NCI-H748 (cell line): ENCODE data around the gene SMIM30.
"Not testable (repeated sequence)": the region's sequence is repeated elsewhere in the genome, so short reads cannot be mapped to it uniquely, and the experiment has no call there.

Experiments
- DNase-seq: peaks from one replicate; lab custom pipeline; 2025; ENCODE audit not compliant: unreplicated experiment; lab: John Stamatoyannopoulos, UW

Gene SMIM30, protein sequence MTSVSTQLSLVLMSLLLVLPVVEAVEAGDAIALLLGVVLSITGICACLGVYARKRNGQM

DNA sequence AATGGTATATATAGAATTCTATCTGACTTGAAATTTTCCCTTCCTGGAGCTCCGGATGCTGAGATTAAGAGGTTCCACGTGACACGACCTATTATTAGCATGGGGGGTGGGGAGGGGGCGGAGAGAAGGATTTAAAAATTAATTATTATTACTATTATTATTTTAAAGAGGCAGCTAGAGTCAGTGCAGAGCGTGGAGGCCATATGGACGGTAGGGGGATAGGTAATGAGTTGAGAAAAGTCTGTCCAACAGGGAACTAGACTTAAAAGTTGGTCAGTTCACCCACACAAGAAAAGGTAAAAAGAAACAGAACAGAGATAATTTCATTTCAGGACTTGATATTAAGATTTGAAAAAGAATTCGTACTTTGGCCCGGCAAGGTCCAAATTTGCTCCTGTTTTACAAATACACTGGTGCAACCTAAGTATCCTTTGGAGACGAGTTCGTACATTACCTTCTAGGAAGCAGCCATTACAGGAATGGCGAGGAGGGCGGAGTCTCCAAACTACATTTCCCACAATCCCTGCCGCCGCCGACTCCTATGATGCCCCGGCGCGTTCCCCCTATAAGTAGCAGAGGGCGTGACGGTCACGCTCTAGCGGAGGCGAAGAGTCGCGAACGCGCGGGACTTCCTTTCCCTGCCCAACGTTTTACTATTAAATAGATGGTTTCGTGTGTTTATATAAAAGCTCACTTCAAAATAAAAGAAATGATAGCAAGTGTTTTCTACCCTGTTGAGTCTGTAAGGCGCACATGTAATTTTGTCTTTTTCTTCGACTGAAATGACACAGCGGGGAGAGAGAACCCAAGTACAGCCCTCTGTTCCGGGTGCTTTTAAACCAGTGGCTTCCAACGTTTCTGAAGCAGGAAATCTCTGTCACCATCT lies at the start of gene SMIM30:
TSS of gene SMIM30 (minus strand) at position 481 of the 886 bp plus-strand sequence. CDS start 976 bp downstream, outside the sequence.
- peak; percentile 95 for DNase-seq

DNA sequence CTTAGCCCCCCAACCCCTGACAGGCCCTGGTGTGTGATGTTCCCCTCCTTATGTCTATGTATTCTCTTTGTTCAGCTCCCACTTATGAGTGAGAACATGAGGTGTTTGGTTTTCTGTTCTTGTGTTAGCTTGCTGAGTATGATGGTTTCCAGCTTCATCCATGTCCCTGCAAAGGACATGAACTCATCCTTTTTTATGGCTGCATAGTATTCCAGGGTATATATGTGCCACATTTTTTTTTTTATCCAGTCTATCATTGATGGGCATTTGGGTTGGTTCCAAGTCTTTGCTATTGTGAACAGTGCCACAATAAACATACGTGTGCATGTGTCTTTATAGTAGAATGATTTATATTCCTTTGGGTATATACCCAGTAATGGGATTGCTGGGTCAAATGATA lies 47.8 kb upstream of the SMIM30 start:
- DNase-seq = not testable (repeated sequence)

DNA sequence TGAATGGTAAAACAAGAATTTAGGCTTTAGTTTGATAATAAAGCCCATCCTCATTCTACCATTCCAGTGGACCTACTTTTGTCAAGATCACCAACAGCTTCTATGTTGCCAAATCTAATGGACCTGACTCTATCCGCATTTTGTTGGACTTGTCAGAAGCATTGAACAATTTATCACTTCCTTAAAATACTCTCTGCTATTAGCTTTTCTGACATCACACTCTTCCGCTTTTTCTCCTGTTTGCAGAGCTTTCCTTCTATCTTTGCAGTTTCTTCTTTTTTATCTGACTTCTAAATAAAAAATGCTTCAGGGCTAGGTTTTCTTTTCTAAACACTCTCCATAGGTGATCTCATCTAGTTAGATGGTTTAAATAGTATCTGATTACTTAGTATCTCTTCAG lies 42.7 kb upstream of the SMIM30 start:
- no peak for DNase-seq

DNA sequence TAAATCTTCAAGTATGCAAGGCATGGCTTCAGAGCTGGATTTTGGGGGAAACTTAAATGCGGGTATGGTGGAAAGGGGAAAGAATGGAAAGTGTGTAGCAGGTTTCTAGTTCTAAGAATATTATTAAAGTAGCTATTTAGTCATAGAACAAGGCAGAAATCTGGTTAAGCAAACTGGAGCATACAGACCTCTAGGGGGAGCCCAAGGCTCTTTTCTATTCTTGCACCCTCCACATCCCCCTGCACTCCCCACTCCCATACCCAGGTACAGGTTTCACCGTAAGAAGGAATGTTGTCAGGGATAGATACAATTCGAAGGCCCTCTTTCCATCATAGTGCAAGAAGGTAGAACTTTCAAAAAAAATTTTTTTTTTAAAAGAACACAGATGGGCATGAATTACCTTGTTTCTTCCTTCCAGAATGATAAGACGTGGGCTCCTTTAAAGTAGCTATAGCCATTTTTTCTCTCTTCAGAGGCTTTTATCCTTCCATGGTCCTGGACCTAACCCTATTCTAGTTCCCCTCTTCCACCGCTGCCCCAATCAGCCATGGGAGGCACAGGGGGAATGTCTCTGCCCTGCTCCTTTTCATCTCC lies 41.5 kb upstream of the SMIM30 start:
- peak; percentile 88 for DNase-seq

DNA sequence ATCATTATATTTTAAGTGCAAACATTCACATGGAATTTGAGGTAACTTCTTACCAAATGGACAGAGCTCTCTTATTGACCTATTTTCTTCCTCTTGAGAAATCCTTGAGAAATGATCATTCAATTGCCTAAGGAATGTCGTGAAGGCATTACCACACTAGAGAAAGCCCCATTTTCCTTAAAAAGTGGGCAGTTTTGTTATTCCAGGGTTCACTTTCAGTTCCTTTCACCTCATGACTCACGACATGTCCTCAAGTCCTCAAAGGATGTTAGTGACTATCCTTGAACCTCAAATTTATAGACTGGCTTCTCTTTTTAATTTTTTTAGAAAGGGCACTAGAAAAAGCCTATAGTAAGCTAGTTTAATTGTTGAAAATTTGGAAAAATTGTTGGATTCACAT lies 40.4 kb upstream of the SMIM30 start:
- DNase-seq = no peak

DNA sequence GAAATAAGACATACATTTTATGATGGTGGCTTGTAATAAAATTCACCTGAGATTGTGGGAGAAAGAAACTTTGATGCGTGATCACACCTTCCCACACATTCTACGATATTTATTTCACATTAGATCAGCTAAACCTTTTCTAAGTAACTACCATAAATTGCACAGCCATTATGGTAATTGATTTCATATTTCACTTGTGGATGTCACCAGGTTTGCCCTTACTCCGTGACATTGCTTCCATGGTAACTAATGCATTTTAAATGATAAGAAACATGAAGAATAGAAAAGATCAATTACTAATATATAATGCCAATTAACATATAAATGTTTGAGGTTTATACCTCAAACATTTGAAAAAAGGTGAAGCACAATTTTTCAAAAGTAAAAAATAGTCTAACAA lies 35.8 kb upstream of the SMIM30 start:
- no peak for DNase-seq

DNA sequence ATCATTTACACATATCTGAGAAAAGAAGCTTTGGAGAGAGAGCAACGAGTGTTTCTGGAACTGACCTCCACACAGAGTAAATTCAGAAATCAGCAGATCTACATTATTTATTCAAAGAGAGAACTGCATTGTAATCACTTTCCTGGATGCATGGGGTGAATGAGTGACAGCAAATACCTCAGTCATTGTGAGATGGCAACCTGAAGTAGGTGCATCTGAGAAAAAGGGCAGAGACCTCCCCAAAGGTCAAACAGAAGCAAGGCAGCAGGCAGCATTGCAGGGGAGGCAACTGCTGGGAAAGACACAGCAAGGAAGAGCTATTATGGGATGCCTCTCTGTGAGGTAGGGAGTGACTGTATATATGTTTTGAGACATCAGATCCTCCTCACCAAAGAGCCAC lies 26.5 kb upstream of the SMIM30 start:
- no peak for DNase-seq

DNA sequence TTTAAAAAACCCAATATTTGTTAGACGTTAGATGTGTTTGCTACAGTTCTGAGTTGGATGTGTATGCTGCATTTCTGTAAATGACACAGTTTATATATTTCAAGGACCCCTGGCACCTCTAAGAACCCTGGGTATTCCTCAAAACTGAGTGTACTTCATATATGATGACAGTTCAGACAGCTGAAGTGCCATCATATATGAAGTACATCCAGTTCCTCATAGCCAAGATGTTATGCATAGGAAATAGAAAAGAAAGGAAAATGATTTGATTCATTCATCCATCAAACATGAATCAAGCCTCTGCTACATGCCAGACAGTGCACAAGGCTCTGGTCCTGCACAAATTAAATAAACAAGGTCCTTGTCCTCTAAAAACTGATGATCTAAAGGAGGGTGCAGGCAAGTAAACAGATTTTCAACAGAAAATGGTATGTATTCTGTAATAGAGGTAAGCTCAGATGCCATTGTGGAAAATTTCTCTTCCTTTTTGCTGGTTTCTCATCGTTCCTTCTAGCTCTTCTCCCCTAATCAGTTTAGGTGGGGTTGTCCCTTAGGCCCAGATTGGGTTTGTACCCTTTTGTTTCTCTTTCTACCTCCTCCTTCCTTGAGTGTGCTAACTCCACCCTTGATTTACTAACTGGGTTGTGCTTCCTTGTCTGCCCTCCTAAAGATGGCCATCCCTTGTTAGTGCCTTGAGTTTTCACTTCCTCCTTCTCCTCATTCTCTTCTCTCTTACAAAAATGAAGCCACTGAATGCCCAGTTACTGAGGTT lies 25.3 kb upstream of the SMIM30 start:
- no peak for DNase-seq

DNA sequence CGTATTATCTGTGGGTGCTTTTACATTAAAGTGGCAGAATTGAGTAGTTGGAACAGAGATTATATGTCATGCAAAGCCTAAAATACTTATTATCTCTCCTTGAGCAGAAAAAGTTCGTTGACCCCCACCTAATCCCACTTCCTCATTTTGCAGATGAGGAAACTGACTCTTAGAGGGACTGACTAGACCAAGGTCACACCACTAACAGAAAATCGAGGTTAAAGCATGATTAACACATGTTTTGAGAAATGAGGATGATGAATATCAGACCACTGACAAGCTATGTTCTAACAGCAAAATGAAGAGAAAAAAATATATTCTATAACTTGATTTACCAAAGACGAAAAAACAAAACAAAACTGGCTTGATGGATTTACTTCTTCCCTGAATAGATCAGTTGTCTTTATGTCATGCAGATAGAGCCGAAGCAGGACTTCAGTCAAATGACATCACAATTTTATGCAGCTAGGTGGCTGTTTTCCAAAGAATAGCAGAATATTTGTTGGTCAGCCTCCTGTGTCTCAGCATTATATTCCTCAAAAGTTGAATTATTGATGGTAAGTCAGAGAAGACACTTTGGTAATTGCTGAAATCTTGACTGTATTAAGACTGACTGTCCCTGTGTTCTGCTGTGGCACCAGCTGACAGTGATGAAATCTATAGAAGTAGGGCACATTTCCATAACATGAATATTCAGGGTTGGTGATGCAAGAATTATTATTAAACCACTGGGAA lies 24.2 kb upstream of the SMIM30 start:
- no peak for DNase-seq

DNA sequence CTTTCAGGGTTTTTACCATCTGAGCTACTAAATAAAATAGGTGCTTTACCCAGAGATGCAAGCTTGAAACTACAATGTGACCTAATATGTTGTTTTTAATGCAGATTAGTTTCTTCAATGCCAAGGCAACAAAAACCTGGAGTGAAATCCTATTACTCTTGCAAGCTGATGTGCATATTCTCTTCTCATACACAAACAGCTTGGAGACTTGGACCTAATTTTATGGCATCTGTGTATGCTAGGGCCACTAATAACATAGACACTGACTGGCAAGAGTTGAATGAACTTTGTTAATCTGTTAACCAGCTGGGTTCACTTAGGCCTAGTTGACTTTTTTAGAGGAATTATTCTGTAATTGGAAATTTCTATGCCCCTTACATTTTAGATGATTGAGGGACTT lies 23.4 kb upstream of the SMIM30 start:
- no peak for DNase-seq

DNA sequence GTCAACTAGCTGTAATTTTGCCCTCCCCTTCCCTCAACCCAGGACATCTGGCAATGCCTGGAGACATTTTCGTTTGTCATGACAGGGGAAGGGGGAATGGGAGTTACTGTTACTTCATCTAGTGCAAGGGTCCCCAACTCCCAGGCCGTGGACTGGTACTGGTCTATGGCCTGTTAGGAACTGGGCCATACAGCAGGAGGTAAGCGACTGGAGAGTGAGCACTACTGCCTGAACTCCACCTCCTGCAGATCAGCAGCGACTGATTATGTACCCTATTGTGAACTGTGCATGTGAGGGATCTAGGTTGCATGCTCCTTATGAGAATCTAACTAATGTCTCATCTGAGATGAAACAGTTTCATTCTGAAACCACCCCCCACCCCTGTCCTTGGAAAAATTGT lies 22.6 kb upstream of the SMIM30 start:
- DNase-seq = no peak

DNA sequence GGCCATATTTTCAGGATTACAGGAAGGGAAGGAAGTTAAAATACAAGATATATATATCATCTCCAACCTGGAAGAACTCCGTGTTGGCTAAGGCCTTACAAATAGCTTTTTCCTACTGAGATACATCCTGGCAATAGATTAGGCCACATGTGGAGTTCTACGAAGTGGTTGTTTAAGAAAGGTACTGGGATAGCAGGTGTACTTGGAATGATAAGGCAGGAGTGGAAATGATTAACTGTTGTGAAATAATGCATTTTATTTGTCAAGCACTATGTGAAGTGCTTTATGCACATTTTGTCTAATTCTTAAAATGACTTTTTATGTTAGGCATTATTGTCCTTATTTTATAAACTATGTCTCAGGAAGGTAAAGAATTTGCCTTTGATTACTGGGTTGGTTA lies 18.9 kb upstream of the SMIM30 start:
- DNase-seq = no peak

DNA sequence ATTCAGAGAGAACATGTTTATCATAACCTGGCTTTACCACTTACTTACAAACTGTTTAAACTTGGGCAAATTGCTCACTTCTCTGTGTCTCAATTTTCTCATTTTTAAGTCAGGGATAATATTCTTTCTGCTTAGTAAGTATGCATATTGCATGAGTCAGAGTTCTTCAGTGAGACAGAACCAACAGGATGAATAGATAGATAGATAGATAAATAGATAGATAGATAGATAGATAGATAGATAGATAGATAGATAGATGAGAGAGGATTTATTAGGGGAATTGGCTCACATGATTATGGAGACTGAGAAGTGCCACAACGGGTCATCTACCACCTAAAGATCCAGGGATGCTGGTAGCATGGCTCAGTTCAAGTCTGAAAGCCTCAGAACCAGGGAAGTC lies 15.7 kb upstream of the SMIM30 start:
- no peak for DNase-seq

DNA sequence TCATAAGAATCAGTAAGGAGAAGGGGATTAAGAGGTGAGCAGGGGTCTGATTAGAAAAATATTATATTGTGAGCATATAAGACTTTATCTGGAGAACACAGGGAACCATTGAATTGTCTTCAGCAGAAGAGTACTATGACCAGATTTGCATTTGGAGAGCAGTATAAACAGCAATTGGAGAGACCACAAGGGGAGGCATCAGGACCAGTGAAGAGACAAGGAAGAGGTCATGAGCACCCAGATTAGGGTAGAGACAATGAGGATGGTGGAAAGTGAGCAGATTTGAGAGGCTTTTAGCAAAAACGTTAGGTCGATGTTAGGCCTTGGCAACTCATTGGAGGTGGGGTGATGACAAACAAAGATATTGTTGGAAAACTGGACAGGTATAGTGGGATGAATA lies 13.0 kb upstream of the SMIM30 start:
- DNase-seq = peak; percentile 43

DNA sequence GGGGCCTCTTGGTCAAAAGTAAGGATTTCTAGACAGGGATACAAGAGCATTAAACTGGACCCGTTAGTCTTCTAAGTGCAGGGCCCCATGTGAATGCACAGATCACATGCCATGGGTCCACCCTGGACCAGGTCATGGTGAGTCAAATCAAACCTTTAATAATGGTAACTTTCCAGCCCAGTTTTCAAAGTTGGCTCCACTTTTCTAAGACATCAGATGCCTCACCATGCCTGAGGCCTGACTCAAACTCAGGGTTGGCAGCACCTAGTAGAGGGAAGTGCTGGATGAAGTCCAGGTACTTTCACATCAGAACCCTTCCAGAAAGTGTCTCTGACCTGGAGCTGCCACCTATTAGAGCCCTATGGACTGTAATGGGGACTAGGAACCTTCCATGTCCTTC lies 9.7 kb upstream of the SMIM30 start:
- no peak for DNase-seq

DNA sequence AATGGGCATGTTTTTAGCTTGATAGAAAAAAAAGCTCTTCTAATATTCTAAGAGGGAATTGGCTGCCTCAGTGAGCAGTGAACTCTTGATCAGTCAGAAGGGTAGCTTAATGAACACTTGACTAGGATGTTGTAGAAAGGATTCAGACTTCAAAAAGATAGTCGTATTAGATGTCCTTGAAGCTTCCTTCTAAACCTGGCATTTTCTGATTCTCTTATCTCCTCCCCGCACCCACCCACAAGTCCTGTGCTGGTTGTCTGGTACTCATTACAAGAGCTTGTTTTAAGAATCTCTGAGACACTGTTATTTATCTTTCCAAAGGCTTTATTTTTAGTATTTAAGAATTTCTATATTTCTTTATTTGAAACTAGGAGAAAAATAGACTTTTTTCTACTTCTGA lies 7.4 kb upstream of the SMIM30 start:
- DNase-seq = no peak

DNA sequence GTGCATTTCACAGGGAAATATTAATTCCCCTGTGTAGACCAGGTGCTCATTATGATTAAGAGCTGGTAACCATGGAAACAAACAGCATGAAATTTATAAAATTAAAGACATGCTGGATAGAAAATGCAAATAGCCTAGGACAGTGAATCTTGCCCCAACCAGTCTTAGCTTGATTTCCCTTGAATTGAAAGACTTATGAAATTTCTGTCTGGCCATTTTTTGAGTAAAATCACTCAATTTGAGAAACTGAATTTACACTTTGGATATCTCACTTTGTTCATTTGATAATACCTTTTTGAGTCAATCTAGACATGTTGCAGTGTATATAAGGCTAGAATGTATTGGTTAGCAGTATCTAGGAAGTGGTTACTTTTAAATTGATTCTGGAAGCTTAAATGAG lies 4.4 kb upstream of the SMIM30 start:
- peak; percentile 5 for DNase-seq

DNA sequence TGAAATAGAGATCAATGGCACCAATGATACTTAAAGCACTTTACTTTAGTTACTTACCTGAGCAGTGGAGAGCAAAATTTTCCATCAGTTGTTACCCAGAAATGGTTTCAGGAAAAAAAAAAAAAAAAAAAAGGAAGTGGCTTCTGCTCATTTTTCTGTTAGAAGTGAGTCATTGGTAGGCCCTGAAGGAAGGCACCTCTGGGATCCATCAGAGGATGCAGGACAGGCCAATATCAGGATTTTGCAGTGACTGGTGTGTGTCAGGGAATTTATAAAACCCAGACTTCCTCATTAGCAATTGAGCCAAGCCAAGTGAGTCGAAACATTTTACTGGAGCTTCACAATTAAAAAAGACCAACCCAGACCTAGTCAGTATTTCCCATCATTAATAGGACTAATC lies 2.3 kb upstream of the SMIM30 start:
- no peak for DNase-seq

DNA sequence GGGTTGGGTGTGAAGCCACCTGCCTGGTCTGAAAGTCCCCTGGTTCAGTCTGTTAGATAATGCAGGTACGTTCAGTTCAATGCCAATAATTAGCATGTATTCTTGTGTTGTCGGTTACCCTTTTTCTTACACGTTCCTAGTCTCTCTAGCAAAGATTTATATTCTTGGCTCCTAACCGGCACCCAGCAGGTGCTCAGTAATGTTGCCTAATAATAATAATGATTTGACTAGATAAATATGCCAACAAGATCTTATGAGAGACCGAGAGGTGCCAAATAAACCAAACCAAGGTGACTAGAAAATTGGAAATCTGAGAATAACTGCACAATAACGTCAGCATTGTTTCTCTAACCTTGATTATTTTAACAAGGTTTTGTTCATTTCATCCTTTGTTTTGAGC lies 1.1 kb upstream of the SMIM30 start:
- DNase-seq = peak; percentile 46

DNA sequence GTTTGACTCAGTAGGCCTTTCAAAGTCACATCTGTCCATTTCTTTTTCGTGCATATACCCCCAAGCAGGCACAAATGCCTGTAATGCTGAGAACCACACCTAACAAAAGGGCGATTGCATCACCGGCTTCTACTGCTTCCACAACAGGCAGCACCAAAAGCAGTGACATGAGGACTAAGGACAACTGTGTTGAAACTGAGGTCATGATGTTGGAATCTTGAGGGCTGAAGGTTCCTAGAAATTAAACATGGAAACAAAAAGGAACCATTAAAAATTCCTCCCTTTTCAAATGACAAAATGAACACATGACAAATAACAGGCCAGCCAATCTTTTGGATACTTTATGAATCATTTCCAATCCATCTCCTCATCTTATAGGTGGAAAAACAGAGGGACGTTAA lies 980 bp downstream of the SMIM30 start:
- DNase-seq = not testable (repeated sequence)

DNA sequence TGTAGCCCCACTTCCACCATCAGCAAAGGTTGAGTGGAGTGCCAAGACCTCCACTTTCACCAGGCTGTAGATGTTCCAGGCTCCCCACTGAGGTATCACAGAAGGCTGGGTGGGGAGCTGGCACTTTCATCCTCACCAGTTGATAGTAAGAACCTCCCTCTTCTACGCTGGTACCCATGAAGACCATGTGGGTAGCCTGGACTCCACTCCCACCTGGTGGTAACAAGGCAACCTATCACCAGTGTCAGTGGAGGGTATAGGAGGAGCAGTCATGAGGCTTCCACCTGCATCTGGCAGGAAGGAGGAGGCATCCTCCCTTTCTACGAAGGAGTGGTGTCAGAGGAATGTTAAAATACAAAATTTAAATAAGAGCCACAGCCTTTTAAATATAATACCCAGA lies 4.4 kb downstream of the SMIM30 start:
- DNase-seq = peak; percentile 83
